Measurements from ENCODE around the gene LGALS9. TPM values are rescaled to one million over a fixed set of nuclear protein-coding genes. Genes with fewer than 3 reads are reported as not detected.

Gene LGALS9
- total and polyA plus RNA-seq, 2 donors (not counting 3 experiments of a cell fraction or from before 2014, with no cell fraction given) = 52.4 to 65.2 TPM

DNA sequence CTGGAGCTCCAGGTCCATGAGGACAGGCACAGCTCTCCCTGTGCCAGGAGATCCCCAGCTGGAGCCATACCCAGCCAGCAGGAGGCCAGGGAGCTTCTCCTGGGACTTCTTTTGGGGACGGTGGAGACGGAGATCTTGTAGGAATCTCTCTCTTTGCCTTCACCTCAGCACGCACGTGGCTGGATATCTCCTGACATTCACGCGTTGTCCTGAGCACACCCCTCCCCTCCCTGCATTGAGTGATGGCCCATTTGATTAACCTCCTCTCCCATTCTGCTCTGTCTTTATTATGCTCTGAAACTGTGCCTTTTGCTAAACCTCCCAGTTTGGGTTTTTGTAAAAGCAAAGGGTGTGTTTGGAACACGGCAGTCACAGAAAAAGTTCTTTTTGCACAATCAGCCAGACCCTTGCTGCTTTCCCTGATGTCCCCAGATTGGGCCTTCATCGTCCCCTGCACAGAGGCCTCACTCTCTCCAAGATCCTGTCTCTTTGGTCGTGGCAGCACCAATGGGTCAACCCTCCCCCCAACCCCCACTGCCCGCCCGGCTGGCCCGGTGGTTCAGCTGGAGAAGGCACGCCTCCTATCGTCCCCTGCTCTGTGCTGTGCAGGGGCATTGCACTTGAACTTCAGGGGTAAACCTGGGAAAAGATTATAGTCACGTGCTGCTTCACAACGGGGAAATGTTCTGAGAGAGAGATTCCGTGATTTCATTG lies 32.5 kb upstream of the LGALS9 start:
- H3K9ac ChIP-seq (replicated peaks; ENCODE audit: extremely low read depth, insufficient read depth, low read length) = no peak overlapping the region
- POLR2A ChIA-PET = no interaction called here
- H3K4me3 ChIP-seq (replicated peaks in 1 of 3; ENCODE audit: insufficient read depth in 1 of 3, low read depth in 1 of 3, low read length in 3 of 3) = no peak overlapping the region
- no peak overlapping the region for H2AFZ ChIP-seq (ENCODE audit: low read depth, low read length)
- dilution Hi-C loops (cut with MboI; ENCODE audit: extremely low pct_ligation_motif_present, low sequenced_read_pairs) = no loop called here
- FAIRE-seq (no peak), DNase-seq (ENCODE audit: low read depth, low spot score) (no peak)
- no peaks in the 10 kb centered on the region for H3K79me2 ChIP-seq (ENCODE audit: control insufficient read depth, insufficient read depth, low read length)
- H3K4me1 ChIP-seq (ENCODE audit: control insufficient read depth, extremely low read depth, insufficient read depth, low read length) = peaks cover 14% of the 10 kb centered on the region
- TF ChIP-seq, protein P1, sequence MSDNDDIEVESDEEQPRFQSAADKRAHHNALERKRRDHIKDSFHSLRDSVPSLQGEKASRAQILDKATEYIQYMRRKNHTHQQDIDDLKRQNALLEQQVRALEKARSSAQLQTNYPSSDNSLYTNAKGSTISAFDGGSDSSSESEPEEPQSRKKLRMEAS (IDR thresholded peaks at IDR 0.05; ENCODE audit: insufficient read depth, insufficient read length) = no peak
- TF ChIP-seq POLR2AphosphoS5 (IDR thresholded peaks at IDR 0.05; ENCODE audit: insufficient read depth, low read depth, low read length) (no peak), FOS (IDR thresholded peaks at IDR 0.05; ENCODE audit: borderline replicate concordance, insufficient read depth, low read length) (no peak), EZH2 (IDR thresholded peaks at IDR 0.05; ENCODE audit: borderline replicate concordance, low read depth, low read length, severe bottlenecking) (no peak), JUN (IDR thresholded peaks at IDR 0.05; ENCODE audit: borderline replicate concordance, insufficient read depth, insufficient read length, low read depth) (no peak), POLR2A (IDR thresholded peaks at IDR 0.05; ENCODE audit: low read depth, low read length) (no peak), MYC (IDR thresholded peaks at IDR 0.05; ENCODE audit: low read depth, low read length) (no peak), GATA2 (IDR thresholded peaks at IDR 0.05; ENCODE audit: insufficient read depth, insufficient read length, low read depth, low read length) (no peak)
- TF ChIP-seq, protein P2, sequence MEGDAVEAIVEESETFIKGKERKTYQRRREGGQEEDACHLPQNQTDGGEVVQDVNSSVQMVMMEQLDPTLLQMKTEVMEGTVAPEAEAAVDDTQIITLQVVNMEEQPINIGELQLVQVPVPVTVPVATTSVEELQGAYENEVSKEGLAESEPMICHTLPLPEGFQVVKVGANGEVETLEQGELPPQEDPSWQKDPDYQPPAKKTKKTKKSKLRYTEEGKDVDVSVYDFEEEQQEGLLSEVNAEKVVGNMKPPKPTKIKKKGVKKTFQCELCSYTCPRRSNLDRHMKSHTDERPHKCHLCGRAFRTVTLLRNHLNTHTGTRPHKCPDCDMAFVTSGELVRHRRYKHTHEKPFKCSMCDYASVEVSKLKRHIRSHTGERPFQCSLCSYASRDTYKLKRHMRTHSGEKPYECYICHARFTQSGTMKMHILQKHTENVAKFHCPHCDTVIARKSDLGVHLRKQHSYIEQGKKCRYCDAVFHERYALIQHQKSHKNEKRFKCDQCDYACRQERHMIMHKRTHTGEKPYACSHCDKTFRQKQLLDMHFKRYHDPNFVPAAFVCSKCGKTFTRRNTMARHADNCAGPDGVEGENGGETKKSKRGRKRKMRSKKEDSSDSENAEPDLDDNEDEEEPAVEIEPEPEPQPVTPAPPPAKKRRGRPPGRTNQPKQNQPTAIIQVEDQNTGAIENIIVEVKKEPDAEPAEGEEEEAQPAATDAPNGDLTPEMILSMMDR (IDR thresholded peaks at IDR 0.05; ENCODE audit: extremely low read depth in 1 of 2, insufficient read depth in 1 of 2, low read depth in 1 of 2, low read length in 2 of 2) = no peak
- intact Hi-C loops (cut with micrococcal nuclease) = loop anchor here (1.0 kb wide), 1 partner anchor 38 kb away; no protein-coding TSS in a partner anchor
- no peak overlapping the region for H3K27ac ChIP-seq (ENCODE audit: insufficient read depth, low read depth, low read length)
- CTCF ChIA-PET = interaction anchor here (0.7 to 5.7 kb wide), 17 partner anchors 12 to 406 kb away, joined by 3 to 121 read pairs (median 7); partner anchors contain the start of gene KSR1
- no peaks in the 10 kb centered on the region for H3K9me3 ChIP-seq (replicated peaks; ENCODE audit: control insufficient read depth, insufficient read depth, low read length)
- BruUV-seq (replicated peaks) = no TSS peak
- H3K27me3 ChIP-seq (ENCODE audit: control insufficient read depth in 2 of 2, insufficient read depth in 2 of 2, low read length in 2 of 2) = no peaks in the 10 kb centered on the region
- no peaks in the 10 kb centered on the region for H3K9me1 ChIP-seq (replicated peaks; ENCODE audit: control insufficient read depth, extremely low read depth, insufficient read depth, low read length)
- H3K36me3 ChIP-seq (ENCODE audit: control insufficient read depth in 2 of 2, extremely low read depth in 1 of 2, insufficient read depth in 2 of 2, low read length in 2 of 2) = peaks cover 6 to 25% of the 10 kb centered on the region in 2 experiments
- H4K20me1 ChIP-seq (replicated peaks; ENCODE audit: control insufficient read depth, extremely low read depth, insufficient read depth, low read length) = no peaks in the 10 kb centered on the region
- no peak overlapping the region for H3K4me2 ChIP-seq (ENCODE audit: insufficient read depth, low read length)

All from endothelial cell of umbilical vein (primary cell).